A673 (cell line): ENCODE data around the gene KRT6C.

Experiments used
- CTCF ChIP-seq: fragments of 300-800, 200-600 bp; sonication (generic); conservative IDR thresholded peaks from 2 replicates; pipeline ENCODE4 v1.5.1; 2017; ENCODE audit warnings: low read depth, mild to moderate bottlenecking, antibody characterized with exemption, low read length, moderate library complexity, mixed read lengths
- EZH2 ChIP-seq: fragments of 200-600 bp; sonication (generic); IDR thresholded peaks from 2 replicates; pipeline ENCODE4 v1.6.1; 2017; ENCODE audit warnings: borderline replicate concordance, low read depth, mild to moderate bottlenecking, mixed read lengths, antibody characterized with exemption, low read length; ENCODE audit not compliant: poor library complexity, severe bottlenecking

GRCh38 chr12:52477651-52478050, 4.0 kb upstream of the KRT6C start:
- TF ChIP-seq CTCF (no peak), EZH2 (no peak)
